GM19328 (cell line): ENCODE measurements around the gene TSPYL4.

ENCODE experiments used
- ATAC-seq: cut with Tn5 transposase; IDR thresholded peaks from one replicate; pipeline ENCODE4 v1.9.1; 2021; ENCODE audit warnings: mild to moderate bottlenecking, moderate library complexity; ENCODE audit not compliant: unreplicated experiment

TSPYL4 gene

GRCh38 chr6:116229287-116229913 lies 24.5 kb downstream of the TSPYL4 start:
- no peak for ATAC-seq

DNA sequence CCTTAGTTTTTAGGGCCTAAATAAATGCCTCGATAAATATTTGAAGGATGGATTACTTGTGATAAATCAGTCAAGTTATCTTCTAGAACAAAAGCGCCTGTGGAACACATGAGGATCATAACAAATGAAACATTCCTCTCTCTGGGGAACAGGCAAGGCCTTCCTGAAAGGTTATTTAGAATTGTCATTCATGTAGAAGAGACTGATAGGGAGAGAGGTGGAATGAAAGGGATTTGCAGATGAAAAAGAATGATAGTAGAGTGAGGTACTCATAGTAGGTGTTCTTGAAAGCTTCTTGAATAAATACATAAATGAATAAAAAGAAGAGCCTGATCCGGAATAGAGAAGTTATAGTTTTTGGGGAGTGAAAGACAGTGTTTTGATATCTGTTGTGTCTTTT lies 30.5 kb downstream of the TSPYL4 start:
- ATAC-seq, result no peak

GRCh38 chr6:116221911-116222310 lies 32.0 kb downstream of the TSPYL4 start:
- ATAC-seq, result no peak

- no peak for ATAC-seq
Measured at GRCh38 chr6:116221067-116221466, 32.8 kb downstream of the TSPYL4 start.

DNA sequence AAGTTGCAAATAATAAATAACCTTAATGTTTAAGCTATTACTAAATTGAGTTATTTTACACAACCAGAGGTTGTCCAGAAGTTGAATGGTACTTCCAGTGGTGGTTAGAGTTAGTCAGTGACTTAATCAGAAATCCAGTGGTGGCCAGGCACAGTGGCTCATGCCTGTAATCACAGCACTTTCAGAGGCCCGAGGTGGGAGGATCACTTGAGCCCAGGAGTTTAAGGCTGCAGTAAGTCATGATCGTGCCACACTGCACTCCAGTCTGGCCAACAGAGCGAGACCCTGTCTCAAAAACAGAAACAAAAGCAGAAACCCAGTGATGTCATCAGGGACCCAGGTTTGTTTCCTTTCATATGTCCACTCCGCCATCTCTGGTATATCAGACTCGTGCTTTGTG lies 35.0 kb downstream of the TSPYL4 start:
- no peak for ATAC-seq

DNA sequence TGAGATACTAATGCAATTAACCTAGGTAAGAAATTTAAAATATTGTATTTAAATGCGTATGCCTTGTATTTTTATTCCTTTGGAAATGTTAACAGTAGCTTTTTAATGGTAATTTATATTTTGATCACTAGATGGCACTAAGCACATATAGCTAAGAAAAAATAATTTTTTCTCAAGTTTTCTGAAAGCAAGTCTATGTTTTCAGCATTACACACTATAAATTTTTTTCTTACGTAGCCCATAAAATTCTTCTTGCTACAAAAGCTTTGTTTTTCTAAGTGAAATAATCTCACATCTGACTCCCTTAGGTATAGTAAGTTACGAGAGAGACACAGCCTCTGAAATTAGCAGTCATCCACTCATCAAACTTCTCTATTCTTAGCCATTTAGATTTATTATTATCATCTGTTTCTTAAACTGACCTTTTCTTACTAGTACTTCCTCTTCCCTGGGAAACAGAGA lies 35.7 kb downstream of the TSPYL4 start:
- ATAC-seq, result no peak

GRCh38 chr6:116217069-116217468 lies 36.8 kb downstream of the TSPYL4 start:
- no peak for ATAC-seq

GRCh38 chr6:116215414-116215813 lies 38.5 kb downstream of the TSPYL4 start:
- no peak for ATAC-seq

DNA sequence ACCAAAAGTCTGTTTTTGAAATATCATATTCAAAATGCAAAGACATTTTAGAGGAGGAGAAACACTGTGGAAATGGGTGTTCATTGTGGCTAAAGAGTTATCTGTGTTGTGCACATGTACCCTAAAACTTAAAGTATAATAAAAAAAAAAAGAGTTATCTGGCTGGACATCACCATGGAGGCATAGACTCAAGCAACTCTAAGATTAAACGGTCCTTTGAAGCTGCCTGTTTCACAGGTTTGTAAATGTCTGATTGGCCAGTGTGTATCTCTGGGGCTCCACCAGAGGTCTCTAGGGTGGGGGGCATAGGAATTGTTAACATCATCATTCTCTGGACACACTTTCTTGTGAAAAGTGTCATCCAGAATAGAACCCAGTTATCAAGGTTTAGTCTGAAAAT lies 39.2 kb downstream of the TSPYL4 start:
- no peak for ATAC-seq

- ATAC-seq, result no peak
Measured at GRCh38 chr6:116210750-116211425, 43.0 kb downstream of the TSPYL4 start.

- ATAC-seq, result no peak
Measured at GRCh38 chr6:116210316-116210715, 43.6 kb downstream of the TSPYL4 start.

- ATAC-seq, result no peak
Measured at GRCh38 chr6:116208056-116208785, 45.7 kb downstream of the TSPYL4 start.

- ATAC-seq, result no peak
Measured at GRCh38 chr6:116206231-116206903, 47.5 kb downstream of the TSPYL4 start.

DNA sequence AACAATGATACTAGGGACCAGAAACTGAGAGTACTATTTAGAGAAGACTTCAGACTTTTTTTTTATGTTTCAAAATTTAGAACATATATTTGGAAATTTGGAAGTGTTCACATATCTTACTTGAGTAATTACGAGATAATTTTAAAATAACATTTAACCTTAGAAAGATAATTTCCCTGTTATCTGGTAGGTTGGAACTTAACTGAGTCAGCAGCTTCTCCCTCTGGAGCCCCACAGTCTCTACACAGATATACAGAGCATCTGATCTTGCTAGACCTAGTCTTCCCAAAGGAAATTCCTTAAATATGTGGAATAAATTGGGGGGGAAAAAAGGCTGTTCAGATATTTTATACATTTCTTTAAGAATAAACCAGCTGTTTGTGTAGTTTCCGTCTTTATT lies 48.6 kb downstream of the TSPYL4 start:
- no peak for ATAC-seq

- no peak for ATAC-seq
Measured at GRCh38 chr6:116201538-116201937, 52.3 kb downstream of the TSPYL4 start.

- no peak for ATAC-seq
Measured at GRCh38 chr6:116200619-116201249, 53.1 kb downstream of the TSPYL4 start.
